ENCODE data around the gene IGSF9B. TPM values are rescaled to one million over a fixed set of nuclear protein-coding genes. Genes with fewer than 3 reads are reported as not detected.

IGSF9B gene
- total and polyA plus RNA-seq, 2 of the 13 experiments (the other 11 are each of a cell fraction or from before 2014, with no cell fraction given) = not detected

GRCh38 chr11:133950874-133951326 is 5.9 kb downstream of the IGSF9B start (continued):
- TF ChIP-seq KIAA2018 (CRISPR knock-in tag; IDR thresholded peaks at IDR 0.05; ENCODE audit: borderline replicate concordance) = no peak
- TF ChIP-seq, protein P1, sequence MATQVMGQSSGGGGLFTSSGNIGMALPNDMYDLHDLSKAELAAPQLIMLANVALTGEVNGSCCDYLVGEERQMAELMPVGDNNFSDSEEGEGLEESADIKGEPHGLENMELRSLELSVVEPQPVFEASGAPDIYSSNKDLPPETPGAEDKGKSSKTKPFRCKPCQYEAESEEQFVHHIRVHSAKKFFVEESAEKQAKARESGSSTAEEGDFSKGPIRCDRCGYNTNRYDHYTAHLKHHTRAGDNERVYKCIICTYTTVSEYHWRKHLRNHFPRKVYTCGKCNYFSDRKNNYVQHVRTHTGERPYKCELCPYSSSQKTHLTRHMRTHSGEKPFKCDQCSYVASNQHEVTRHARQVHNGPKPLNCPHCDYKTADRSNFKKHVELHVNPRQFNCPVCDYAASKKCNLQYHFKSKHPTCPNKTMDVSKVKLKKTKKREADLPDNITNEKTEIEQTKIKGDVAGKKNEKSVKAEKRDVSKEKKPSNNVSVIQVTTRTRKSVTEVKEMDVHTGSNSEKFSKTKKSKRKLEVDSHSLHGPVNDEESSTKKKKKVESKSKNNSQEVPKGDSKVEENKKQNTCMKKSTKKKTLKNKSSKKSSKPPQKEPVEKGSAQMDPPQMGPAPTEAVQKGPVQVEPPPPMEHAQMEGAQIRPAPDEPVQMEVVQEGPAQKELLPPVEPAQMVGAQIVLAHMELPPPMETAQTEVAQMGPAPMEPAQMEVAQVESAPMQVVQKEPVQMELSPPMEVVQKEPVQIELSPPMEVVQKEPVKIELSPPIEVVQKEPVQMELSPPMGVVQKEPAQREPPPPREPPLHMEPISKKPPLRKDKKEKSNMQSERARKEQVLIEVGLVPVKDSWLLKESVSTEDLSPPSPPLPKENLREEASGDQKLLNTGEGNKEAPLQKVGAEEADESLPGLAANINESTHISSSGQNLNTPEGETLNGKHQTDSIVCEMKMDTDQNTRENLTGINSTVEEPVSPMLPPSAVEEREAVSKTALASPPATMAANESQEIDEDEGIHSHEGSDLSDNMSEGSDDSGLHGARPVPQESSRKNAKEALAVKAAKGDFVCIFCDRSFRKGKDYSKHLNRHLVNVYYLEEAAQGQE (IDR thresholded peaks at IDR 0.05; ENCODE audit: borderline replicate concordance in 1 of 2, low read depth in 1 of 2, low read length in 2 of 2) = no peak
